ENCODE measurements around the gene IFT81.

IFT81 gene

DNA sequence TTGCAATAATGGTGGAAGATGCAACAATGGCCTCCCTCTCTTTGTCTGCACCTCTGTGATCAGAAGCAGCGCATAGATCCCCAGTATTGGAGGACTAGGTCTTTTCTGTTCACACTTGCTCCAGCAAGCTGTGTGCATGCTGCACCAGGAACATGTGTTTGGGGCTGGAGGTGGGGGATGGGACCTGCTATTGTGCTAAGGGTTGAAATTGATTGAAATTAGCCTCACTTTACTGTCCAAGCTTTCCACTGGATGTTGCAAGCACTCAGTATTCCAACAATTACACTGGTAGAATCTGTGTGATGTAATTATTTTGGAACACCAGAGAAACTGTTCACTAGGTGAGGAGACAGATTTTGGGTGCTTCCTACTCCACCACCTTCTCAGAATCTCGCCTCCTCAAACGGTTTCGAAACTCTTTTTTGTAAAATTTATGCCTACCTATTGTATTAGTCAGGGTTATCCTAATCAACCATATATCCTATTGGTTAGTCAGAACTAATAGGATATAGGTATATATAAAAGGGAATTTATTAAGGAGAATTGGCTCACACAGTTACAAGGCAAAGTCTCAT is 35.6 kb downstream of the IFT81 start:
- H3K4me3 ChIP-seq (ENCODE audit: low read length): no peak overlapping the region
- no peak for TF ChIP-seq ZNF274 (IDR thresholded peaks at IDR 0.05; ENCODE audit: low read depth, low read length)

DNA sequence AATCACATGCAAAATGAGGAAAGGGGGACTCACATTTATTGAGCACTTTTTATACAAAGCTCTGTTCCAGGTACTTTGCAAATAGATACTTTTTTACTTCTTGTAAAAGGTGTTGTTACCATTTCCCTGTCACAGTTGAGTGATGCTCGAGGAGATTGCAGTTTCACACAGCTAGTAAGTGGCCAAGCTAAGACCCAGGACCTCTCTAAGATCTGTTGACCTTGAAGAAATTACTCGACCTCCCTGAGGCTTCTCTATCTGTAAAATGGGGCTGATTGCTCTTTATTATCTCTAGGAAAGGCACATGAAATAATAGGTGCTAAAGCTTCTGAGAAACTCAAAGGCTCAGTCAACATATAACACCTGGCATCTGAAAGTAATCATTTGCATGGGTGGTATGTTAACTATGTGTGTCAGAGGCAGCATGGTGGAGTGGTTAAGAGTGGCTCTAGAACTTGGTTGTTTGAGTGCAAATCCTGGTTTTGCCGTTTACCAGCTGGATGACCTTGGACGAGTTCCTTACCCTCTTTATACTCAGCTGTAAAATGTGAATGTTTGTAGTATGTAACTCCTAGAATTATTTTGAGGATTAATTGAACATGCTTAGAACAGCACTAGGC is 41.5 kb downstream of the IFT81 start:
- no peak for TF ChIP-seq ZNF274 (IDR thresholded peaks at IDR 0.05; ENCODE audit: low read depth, low read length)
- H3K4me3 ChIP-seq (ENCODE audit: low read length): peak overlapping the region; percentile 19; the same call in 1 of the 2 replicates

DNA sequence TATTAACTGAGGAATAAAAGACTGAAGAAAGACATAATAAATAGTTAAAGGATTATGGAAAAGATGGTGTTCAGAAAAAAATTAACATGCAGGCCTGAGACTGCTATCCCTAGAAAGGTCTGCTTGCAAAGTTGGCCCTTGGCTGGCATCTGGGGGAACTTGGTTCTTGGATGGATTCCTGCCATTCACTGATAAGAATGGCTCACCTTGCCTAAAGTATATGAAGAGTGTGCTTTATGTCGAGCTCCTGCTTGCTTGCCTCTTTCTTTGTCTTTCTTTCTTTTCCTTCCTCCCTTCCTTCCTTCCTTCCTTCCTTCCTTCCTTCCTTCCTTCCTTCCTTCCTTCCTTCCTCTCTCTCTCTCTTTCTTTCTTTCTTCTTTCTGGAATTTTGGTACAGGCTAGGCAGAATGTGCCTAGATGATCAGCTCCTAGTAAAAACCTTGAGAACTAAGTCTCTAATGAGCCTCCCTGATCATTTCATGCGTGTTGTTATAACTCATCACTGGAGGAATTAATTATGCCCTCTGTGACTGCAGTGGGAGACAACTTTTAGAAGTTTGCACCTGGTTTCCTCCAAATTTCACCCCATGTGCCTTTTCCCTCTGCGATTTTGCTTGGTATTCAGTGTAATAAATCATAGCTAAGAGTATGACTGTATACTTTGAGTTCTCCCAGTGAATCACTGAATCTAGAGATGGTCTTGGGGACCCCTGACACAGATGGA is 44.7 kb downstream of the IFT81 start:
- no peak overlapping the region for H3K4me3 ChIP-seq (ENCODE audit: low read length)
- TF ChIP-seq ZNF274 (IDR thresholded peaks at IDR 0.05; ENCODE audit: low read depth, low read length): no peak

DNA sequence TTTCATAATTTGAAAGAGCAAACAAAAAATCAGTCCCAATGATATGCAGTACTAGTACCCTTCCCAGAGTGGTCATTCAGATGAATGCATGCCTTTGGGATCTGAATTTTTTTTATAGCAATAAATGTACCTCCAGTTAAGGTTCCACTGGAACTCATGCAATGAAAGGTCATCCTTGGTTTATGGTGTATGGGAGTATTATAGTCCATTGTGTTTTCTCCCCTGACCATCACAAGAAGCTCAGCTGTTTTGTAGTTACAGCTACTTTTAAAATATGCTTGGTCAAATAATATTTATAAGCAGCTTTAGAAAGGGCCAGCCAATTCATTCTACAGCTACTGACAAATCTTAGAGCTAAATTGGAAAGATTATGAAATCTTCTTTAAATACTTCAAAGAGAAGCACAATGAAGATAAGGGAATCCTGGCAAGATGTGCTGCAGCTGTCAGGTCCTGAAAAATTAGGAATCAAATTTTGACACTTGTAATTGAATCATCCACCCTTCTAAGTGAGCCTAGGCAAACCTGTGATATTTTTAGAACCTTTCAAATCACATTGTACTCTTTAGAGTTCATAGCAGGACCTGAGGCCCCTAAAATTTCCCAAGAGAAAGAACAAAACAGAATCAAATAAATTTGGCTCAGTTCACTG is 46.5 kb downstream of the IFT81 start:
- H3K4me3 ChIP-seq (ENCODE audit: low read length): no peak overlapping the region
- no peak for TF ChIP-seq ZNF274 (IDR thresholded peaks at IDR 0.05; ENCODE audit: low read depth, low read length)

DNA sequence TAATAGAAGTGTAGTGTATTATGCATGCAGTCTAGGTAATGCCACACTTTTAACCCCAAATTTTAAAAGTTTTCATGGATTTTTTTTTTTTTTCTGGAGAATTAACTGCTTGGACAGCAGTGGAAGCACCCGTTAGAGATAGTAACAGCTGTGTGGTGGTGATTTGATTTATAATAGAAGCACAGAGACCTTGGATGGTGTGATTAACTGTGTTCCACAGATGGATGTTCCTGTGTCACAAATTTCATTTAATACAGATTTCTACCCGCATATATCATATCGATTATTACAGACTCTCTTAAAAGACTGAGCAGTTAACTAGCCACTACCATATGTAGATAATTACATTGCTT is 47.0 kb downstream of the IFT81 start:
- H3K4me3 ChIP-seq (ENCODE audit: low read length): no peak overlapping the region
- no peak for TF ChIP-seq ZNF274 (IDR thresholded peaks at IDR 0.05; ENCODE audit: low read depth, low read length)

DNA sequence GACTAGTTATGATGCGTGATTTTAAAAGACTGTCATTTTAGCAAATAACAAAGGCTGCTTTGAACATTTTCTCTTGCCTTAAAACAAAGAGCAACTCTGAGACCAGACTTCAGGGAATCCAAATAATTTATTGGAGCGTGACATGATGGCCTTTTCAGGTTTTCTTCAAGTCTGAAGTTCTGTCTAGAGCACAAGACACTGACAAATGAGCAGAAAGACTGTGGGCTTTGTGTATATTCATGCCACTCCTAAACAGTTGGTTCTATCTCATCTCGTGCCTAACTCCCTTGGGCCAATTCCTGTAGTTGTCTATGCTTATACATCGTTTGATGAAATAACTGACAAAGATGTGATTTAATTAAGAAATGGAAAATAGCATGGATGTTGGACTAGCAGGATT is 47.5 kb downstream of the IFT81 start:
- TF ChIP-seq ZNF274 (IDR thresholded peaks at IDR 0.05; ENCODE audit: low read depth, low read length): no peak
- no peak overlapping the region for H3K4me3 ChIP-seq (ENCODE audit: low read length)

DNA sequence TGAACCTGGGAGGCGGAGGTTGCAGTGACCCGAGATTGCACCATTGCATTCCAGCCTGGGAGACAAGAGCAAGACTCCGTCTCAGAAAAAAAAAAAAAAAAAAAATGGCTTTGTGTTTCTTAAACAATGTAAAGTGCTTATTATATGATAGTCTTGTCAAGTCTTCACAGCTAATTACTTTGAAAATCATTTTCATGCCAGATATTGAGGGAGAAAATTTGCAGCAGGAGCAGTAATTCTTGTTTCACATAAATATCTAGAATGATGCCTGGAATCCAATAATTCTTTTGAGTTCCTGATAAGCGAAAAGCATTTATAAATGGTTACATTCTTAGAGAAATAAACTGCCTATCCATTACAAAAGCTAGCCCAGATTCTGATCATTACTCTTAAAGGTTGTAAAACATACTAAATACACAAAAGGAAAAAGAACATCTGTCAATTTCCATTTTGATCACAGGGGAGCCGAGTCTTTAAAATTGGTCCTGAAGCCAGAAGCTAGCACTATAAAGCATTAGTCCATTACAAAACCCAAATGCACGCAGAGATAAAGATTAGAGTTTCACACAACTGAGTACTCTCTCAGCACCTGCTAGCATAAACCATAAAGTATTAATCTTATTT is 50.3 kb downstream of the IFT81 start:
- no peak overlapping the region for H3K4me3 ChIP-seq (ENCODE audit: low read length)
- no peak for TF ChIP-seq ZNF274 (IDR thresholded peaks at IDR 0.05; ENCODE audit: low read depth, low read length)

DNA sequence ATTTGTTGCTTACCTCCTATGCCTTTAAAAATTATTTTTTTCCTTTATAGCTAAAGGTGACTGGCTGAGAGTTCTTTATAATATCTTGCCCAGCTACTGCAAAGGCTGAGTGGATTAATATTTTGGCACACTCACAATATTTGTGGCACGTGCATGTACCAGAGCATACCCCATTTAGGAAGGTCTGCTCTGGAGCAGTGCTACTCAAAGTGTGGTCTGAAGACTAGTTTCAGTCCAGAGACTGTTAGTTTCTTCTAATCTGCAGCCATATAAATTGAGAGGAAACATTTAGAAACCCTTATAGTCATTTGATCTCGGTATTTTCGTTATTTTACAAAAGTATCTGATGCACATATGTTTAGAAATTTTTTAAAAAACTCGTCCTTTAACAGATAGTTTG is 51.0 kb downstream of the IFT81 start:
- TF ChIP-seq ZNF274 (IDR thresholded peaks at IDR 0.05; ENCODE audit: low read depth, low read length): no peak
- no peak overlapping the region for H3K4me3 ChIP-seq (ENCODE audit: low read length)

DNA sequence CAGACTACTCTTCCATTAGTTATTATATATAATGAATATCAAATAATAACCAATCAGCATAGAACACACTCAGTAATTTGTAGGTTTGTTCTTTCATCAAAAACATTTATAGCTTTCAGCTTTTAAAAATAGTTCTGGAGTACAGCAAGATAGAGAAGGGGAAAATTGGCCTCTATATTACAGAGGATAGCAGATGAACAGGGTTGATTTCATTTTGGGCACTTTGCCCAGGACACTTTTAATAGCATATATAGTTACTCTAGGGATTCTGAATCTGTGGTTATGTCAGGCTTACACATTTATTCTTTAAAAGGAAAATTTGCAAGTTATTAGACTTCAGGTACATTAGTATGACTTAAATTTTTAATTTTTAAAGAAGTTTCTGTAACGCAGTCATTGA is 52.6 kb downstream of the IFT81 start:
- TF ChIP-seq ZNF274 (IDR thresholded peaks at IDR 0.05; ENCODE audit: low read depth, low read length): no peak
- H3K4me3 ChIP-seq (ENCODE audit: low read length): no peak overlapping the region

DNA sequence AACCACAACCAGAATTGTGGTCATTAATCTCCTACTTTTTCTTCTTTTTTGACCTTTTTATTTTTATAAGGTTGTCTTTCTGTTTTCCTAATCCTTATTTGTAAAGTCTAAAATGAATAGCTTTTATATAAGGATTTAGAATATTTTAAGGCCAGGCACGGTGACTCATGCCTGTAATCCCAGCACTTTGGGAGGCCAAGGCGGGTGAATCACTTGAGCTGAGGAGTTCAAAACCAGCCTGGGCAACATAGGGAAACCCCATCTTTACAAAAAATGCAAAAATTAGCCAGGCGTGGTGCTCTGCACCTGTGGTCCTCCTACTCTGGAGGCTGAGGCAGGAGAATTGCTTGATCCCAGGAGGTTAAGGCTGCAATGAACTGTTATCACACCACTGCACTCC is 55.1 kb downstream of the IFT81 start:
- no peak for TF ChIP-seq ZNF274 (IDR thresholded peaks at IDR 0.05; ENCODE audit: low read depth, low read length)
- no peak overlapping the region for H3K4me3 ChIP-seq (ENCODE audit: low read length)

DNA sequence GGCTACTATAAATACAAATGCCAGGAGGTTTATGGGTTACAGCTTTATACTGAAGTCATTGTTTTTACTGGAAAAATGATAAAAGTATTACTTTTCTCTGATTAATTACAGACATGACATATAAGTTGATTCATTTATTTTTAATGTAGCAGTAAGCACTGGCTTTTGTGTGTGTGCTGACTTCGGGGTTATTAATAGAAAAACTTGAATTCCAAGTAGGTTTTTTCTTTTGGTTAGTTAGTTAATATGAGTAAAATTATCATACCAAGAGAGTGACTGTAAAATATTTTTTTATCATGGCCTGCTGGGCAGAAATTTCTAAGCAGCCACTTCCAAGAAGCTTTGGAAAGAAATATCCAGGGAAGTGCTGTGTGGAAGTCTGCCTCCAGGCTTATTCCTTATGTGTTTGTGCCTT is 56.4 kb downstream of the IFT81 start:
- TF ChIP-seq ZNF274 (IDR thresholded peaks at IDR 0.05; ENCODE audit: low read depth, low read length): no peak
- no peak overlapping the region for H3K4me3 ChIP-seq (ENCODE audit: low read length)

DNA sequence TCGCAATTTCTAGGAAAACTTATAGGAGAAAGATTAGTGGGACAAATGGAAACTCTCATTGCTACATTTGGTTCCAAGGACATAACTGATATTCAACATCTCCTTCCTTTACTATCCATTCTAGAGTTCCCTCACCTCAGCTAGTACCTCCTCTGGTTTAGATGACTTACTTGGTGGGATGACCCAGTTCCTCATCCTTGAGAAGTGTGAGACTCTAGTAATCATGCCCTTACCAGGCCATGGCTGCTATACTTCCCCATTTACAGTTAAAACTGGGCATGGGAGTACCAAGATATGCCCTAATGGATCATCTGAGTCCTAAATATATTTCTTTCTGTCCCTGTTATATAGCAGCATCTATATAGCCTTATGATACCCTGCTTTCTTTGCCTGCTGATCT is 58.1 kb downstream of the IFT81 start:
- TF ChIP-seq ZNF274 (IDR thresholded peaks at IDR 0.05; ENCODE audit: low read depth, low read length): no peak
- no peak overlapping the region for H3K4me3 ChIP-seq (ENCODE audit: low read length)

DNA sequence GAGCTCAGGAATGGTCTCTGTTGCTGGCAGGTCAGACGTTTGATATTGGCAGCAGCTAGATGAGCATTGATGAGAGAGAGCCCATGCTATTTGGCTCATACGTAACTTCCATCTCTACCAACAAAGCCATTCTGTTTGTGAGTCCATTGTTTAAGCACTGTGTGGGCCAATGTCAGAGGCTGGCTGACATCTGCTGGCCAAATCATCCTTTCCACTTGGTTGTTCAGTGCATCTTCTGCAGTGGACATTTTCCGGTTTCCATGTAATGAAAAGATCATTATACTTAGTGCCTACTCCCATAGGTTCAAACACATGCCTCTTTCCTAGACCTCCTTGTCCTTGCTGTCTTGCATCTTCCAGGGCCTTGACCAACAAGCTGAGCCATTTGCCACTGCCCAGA is 59.2 kb downstream of the IFT81 start:
- no peak for TF ChIP-seq ZNF274 (IDR thresholded peaks at IDR 0.05; ENCODE audit: low read depth, low read length)
- H3K4me3 ChIP-seq (ENCODE audit: low read length): no peak overlapping the region

DNA sequence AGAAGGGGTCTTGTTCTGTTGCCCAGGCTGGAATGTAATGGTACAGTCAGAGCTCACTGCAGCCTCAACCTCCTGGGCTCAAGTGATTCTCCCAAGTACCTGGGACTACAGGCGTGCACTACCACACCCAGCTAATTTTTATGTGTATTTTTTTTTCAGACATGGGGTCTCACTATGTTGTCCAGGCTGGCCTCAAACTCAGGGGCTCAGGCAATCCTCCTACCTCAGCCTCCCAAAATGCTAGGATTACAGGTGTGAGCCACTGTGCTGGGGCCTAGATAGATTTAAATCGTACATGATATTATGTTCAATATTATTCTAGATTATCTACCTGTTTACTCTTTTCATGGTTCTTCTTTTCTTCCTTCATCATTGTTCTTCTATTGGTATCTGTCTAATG is 61.5 kb downstream of the IFT81 start:
- no peak overlapping the region for H3K4me3 ChIP-seq (ENCODE audit: low read length)
- no peak for TF ChIP-seq ZNF274 (IDR thresholded peaks at IDR 0.05; ENCODE audit: low read depth, low read length)

Data from GM08714 (cell line).